GM04503 (cell line): ENCODE data around the gene GADD45B.
A peak's percentile ranks its signal among the peaks of the same experiment; 100 is the strongest.
"Not testable (repeated sequence)": the region's sequence is repeated elsewhere in the genome, so short reads cannot be mapped to it uniquely, and the experiment has no call there.

ENCODE experiments used
- DNase-seq: peaks from one replicate; pipeline ENCODE4 v3.0.0-alpha.2; 2012; ENCODE audit warnings: low read depth

Gene GADD45B

GRCh38 chr19:2514981-2515518, 39.1 kb downstream of the GADD45B start:
- DNase-seq = no peak

GRCh38 chr19:2516727-2517126, 40.8 kb downstream of the GADD45B start:
- no peak for DNase-seq

GRCh38 chr19:2517881-2518601, 42.1 kb downstream of the GADD45B start:
- DNase-seq = no peak

DNA sequence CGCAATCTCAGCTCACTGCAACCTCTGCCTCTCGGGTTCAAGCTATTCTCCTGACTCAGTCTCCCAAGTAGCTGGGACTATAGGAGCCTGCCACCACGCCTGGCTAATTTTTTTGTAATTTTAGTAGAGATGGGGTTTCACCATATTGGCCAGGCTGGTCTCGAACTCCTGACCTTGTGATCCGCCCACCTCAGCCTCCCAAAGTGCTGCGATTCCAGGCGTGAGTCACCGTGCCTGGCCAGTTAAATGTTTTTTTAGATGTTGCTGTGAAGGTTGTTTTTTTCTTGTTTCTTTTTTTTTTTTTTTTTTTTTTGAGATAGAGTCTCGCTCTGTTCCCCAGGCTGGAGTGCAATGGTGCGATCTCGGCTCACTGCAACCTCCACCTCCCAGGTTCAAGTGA, 42.9 kb downstream of the GADD45B start:
- DNase-seq = not testable (repeated sequence)

DNA sequence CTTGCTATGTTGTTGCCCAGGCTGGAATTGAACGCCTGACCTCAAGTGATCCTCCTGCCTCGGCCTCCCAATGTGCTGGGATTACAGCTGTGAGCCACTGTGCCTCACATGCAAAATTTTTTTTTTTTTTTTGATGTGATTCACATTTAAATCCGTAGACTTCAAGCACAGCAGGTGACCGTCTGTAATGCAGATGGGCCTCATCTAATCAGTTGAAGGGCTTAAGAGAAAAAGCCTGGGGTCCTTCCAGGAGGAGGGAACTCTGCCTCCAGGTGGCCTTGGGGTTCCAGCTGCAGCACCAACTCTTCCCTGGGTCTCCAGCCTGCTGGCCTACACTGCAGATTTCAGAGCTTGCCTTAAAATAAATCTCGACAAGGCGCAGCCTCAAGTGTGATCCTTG, 43.6 kb downstream of the GADD45B start:
- DNase-seq = no peak

DNA sequence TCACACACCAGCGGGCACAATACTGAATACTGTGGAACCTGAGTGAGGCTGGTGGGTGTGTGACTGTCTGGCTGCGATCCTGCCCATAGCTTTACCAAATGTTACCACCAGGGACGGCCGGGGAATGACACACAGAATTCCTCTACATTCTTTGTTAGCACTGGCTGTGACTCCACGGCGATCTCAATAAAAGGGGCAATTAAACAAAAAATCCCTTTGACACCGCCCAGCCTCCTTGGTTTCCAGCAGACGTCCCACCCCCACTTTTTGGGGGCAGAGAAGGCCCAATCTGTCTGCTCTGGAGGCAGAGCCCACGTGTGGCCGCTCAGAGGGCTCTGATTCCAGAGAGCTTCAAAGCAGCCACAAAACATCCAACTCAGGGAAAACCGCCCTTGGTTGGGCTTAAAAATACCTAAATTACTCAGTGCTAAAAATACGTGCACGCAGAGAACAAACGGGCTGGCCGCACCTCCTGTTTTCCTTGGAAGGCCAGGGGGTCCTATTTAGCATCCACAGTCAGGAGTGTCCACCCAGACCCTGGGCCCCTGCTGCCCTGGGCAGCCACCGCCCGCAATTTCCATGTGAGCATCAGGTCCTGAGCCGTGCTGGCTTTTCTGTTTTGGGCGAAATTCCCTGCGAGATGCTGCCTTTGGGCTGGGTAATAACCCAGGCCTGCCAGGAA, 47.8 kb downstream of the GADD45B start:
- DNase-seq = peak; percentile 63

DNA sequence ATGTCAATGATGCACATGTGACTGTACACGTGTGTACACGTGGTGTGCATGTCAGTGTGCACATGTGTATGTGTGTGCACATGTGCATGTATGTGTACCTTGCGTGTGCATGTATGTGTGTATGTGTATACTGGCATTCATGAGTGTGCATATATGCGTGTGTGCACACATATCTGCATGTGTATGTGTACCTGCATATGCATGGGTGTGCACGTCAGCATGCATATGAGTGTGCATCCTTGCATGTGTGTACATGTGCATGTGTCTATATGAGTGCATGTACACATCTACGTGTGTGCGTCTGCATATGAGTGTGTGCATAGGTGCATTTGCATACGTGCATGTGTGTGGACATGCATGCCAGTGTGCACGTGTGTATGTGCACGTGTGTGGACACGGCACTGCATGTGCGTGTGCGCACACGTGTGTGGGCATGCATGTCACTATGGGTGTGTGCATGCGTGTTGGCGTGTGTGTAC, 48.5 kb downstream of the GADD45B start:
- DNase-seq = no peak

- no peak for DNase-seq
These were observed 49.2 kb downstream of the GADD45B start for GRCh38 chr19:2524840-2525723.

DNA sequence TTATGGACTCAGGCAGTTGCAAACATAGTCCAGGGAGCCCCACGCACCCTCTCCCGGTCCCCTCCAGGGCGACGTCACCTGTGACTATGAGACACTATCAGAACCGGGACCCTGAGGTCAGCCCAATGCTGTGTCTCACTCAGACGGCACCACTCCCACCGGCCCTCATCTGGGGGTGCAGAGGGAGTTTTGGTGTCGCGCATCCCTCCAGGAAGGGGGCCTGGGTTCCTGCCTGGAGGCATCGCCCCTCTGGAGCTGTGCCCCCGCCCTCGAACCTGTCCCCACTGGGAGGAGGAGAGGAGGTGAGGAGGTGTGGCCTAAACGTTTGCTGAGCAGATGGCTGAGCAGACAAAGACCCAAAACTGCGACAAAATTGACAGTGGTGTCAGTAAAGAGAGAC, 51.2 kb downstream of the GADD45B start:
- DNase-seq = no peak

GRCh38 chr19:2527686-2528085, 51.8 kb downstream of the GADD45B start:
- DNase-seq = no peak
